GM21529 (cell line): ENCODE measurements around the gene ADD2.
"Not testable (repeated sequence)": the region's sequence is repeated elsewhere in the genome, so short reads cannot be mapped to it uniquely, and the experiment has no call there.

Experiments
- ATAC-seq: cut with Tn5 transposase; IDR thresholded peaks from one replicate; pipeline ENCODE4 v1.9.1; 2021; ENCODE audit not compliant: unreplicated experiment

The ADD2 gene

GRCh38 chr2:70647873-70648481, 120.0 kb downstream of the ADD2 start:
- ATAC-seq, result no peak

- no peak for ATAC-seq
Measured at GRCh38 chr2:70646420-70646818, 121.6 kb downstream of the ADD2 start.

- ATAC-seq, result no peak
Measured at GRCh38 chr2:70645733-70646419, 122.1 kb downstream of the ADD2 start.

GRCh38 chr2:70643715-70644114, 124.3 kb downstream of the ADD2 start:
- no peak for ATAC-seq

GRCh38 chr2:70641263-70641784, 126.7 kb downstream of the ADD2 start:
- no peak for ATAC-seq

- ATAC-seq, result no peak
Measured at GRCh38 chr2:70639841-70640436, 128.1 kb downstream of the ADD2 start.

- ATAC-seq, result no peak
Measured at GRCh38 chr2:70638561-70638960, 129.4 kb downstream of the ADD2 start.

- no peak for ATAC-seq
Measured at GRCh38 chr2:70633508-70633907, 134.5 kb downstream of the ADD2 start.

GRCh38 chr2:70632966-70633365, 135.0 kb downstream of the ADD2 start:
- ATAC-seq, result no peak

- ATAC-seq, result no peak
Measured at GRCh38 chr2:70632388-70632787, 135.6 kb downstream of the ADD2 start.

GRCh38 chr2:70630761-70631160, 137.2 kb downstream of the ADD2 start:
- ATAC-seq, result no peak

GRCh38 chr2:70627211-70627898, 140.6 kb downstream of the ADD2 start:
- no peak for ATAC-seq

GRCh38 chr2:70626254-70626990, 141.6 kb downstream of the ADD2 start:
- no peak for ATAC-seq

- ATAC-seq, result not testable (repeated sequence)
Measured at GRCh38 chr2:70621536-70621935, 146.5 kb downstream of the ADD2 start.

- no peak for ATAC-seq
Measured at GRCh38 chr2:70620020-70620419, 148.0 kb downstream of the ADD2 start.

- ATAC-seq, result no peak
Measured at GRCh38 chr2:70619167-70619566, 148.8 kb downstream of the ADD2 start.

- ATAC-seq, result no peak
Measured at GRCh38 chr2:70616168-70616694, 151.8 kb downstream of the ADD2 start.

GRCh38 chr2:70615222-70615621, 152.8 kb downstream of the ADD2 start:
- ATAC-seq, result no peak

- no peak for ATAC-seq
Measured at GRCh38 chr2:70613521-70613920, 154.5 kb downstream of the ADD2 start.

GRCh38 chr2:70612574-70612973, 155.4 kb downstream of the ADD2 start:
- ATAC-seq, result no peak

GRCh38 chr2:70608373-70608772, 159.6 kb downstream of the ADD2 start:
- no peak for ATAC-seq
